A375 (cell line): ENCODE results near the gene SEC14L3. TPM values are rescaled to one million over a fixed set of nuclear protein-coding genes. Genes with fewer than 3 reads are reported as not detected.

ENCODE experiments used
- small RNA-seq: library from RNA; depleted of rRNA; stranded (forward); fragments of <200 nt; gene quantifications from one replicate; pipeline ENCODE3, GENCODE V24; 2014
- total RNA-seq: library from RNA; depleted of rRNA; stranded (reverse); fragments of >200 nt; shearing (Covaris generic); gene quantifications from 2 replicates; pipeline ENCODE4 v1.2.3, GENCODE V29; 2014; rRNA removed

Gene SEC14L3
- total RNA-seq = not detected in 2 replicates

DNA sequence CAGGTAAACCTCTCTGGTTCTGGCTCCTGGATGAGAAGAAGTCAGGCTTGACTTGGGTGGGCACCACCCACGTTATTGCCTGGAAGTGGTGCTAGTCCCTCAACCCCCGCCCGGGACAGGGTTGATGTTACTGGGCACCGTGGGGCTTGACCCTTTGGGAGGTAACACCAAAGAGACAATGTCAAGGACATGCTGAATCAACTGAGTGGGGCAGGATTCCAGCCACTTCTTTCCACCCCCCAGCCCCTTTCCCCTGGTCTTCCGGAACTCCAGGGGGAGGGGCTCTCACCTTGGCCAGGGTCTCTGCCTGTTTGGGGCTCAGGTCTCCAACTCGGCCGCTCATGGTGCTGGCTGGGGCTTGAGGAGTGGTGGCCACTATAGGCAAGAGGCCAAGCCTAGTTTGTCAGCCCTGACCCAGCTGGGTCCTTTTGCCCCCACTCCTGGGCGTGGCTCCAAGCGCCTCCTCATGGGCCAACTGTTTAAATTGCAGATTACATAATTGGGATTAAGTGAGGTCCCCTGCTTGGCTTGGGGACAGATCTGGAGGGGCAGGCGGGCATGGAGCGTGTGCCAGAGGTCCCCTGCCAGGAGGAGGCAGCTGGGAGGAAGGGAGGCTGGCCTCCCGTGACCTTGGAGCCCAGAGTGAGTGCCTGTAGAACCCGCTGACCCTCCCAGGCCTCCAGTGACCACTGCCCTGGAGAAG is at the start of gene SEC14L3:
TSS of gene SEC14L3 (minus strand) at position 402 of the 703 bp plus-strand sequence. CDS start at position 343, 59 bp downstream.

DNA sequence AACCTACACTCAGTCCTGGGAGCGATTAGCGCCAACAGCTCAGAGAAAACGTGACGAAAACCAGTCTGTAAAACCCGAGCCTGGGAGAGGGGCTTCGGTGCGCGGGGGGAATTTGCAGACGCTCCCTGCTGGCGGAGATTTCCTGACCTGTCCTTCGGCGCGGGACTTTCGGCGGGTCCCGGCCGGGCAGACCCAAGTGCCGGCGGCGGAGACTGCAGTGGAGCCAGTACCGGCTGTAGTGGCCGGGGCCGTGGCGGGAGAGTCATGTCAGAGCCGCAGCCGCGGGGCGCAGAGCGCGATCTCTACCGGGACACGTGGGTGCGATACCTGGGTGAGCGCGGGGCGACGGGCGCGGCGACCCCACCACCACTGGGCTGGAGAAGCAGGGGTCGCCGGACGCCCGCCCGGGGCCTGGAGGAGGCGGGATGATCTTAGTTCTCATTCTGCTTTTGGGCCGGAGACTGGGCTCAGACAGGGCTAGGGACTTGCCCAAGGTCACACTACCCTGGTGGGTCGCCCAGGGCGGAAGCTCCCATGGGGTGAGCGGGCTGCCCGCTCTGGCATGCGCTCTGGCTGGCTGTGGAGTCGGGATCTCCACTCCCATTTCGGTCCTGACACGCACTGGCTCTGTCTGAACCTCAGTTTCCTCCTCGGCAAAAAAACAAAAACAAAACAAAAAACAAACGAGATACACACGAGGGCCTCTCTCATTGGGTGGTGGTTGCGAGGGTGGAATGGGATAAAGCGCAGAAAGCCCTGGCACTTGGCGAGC is 46.0 kb downstream of the SEC14L3 start, which contains the start of gene MTFP1:
TSS of gene MTFP1 (plus strand) at position 153 of the 772 bp plus-strand sequence. CDS start at position 265, 112 bp downstream.

Small RNAs within 50 kb of the gene (small RNA-seq; reads per million reads assigned to genes)
- gene AC004832.3 (not detected), gene RNU6-564P (not detected)

Other genes with a start within 250 kb of the SEC14L3 start
- gene LIF, start 225.3 kb downstream of the SEC14L3 start, total RNA-seq = 40.2 and 43.6 TPM in 2 replicates
- gene OSM, start 205.2 kb downstream of the SEC14L3 start, total RNA-seq = 0.13 TPM in 1 of 2 replicates, not detected in the other
- gene CASTOR1, start 182.5 kb downstream of the SEC14L3 start, total RNA-seq = 1.2 and 2.6 TPM in 2 replicates
- 9.5 and 11.5 TPM in 2 replicates for gene TBC1D10A, start 145.1 kb downstream of the SEC14L3 start, total RNA-seq
- gene SF3A1, start 115.1 kb downstream of the SEC14L3 start, total RNA-seq = 63.5 and 78.7 TPM in 2 replicates
- 1.8 and 4.1 TPM in 2 replicates for gene CCDC157, start 115.0 kb downstream of the SEC14L3 start, total RNA-seq
- gene RNF215, start 84.6 kb downstream of the SEC14L3 start, total RNA-seq = 14.9 and 18.2 TPM in 2 replicates
- gene SEC14L2, start 75.0 kb downstream of the SEC14L3 start, total RNA-seq = 9.6 and 11.2 TPM in 2 replicates
- gene MTFP1, start 46.2 kb downstream of the SEC14L3 start, total RNA-seq = 29.2 and 37.1 TPM in 2 replicates
- 1.9 and 2.1 TPM in 2 replicates for gene SEC14L4, start 33.7 kb upstream of the SEC14L3 start, total RNA-seq
- gene SEC14L6, start 74.7 kb upstream of the SEC14L3 start, total RNA-seq = not detected in 2 replicates
- not detected in 2 replicates for gene GAL3ST1, start 102.6 kb upstream of the SEC14L3 start, total RNA-seq
- 137 and 144 TPM in 2 replicates for gene PES1, start 119.9 kb upstream of the SEC14L3 start, total RNA-seq
- 2.6 and 3.1 TPM in 2 replicates for gene TCN2, start 135.2 kb upstream of the SEC14L3 start, total RNA-seq
- gene SLC35E4, start 163.8 kb upstream of the SEC14L3 start, total RNA-seq = 7.3 and 9.0 TPM in 2 replicates
- gene DUSP18, start 195.9 kb upstream of the SEC14L3 start, total RNA-seq = 2.3 and 5.5 TPM in 2 replicates
- gene OSBP2, start 222.9 kb upstream of the SEC14L3 start, total RNA-seq = 6.3 and 7.7 TPM in 2 replicates